Heart left ventricle (tissue), 16 donors: ENCODE measurements around the gene PEX10. TPM values are rescaled to one million over a fixed set of nuclear protein-coding genes. Genes with fewer than 3 reads are reported as not detected.

Experiments
- ATAC-seq, 4 donors: fragments of 200-7000 bp; cut with Tn5 transposase; one replicate each; pipeline ENCODE4 v1.9.1; 2020 to 2022; ENCODE audit warnings: moderate library complexity in 4 of 4, mild to moderate bottlenecking in 3 of 4, moderate number of reproducible peaks in 1 of 4
- DNase-seq, 5 donors: peaks; one replicate each; pipeline ENCODE4 v3.0.0-alpha.2; 2020
- H3K27ac ChIP-seq, 12 donors: fragments of 200-600 bp; sonication (generic) in 4 of 12; one replicate each; pipeline versions ENCODE4 v1.5.0 to v1.8.0; 2016 to 2022; ENCODE audit warnings: mild to moderate bottlenecking in 2 of 12
- H3K27me3 ChIP-seq, 9 donors: fragments of 200-600 bp; sonication (generic) in 2 of 9; one replicate each; pipeline versions ENCODE4 v1.5.1 to v1.8.0; 2016 to 2022; ENCODE audit warnings: mild to moderate bottlenecking in 3 of 9
- H3K36me3 ChIP-seq, 9 donors: fragments of 200-600 bp; sonication (generic) in 2 of 9; one replicate each; pipeline versions ENCODE4 v1.5.0 to v1.8.0; 2018 to 2022; ENCODE audit warnings: mild to moderate bottlenecking in 2 of 9
- H3K4me1 ChIP-seq, 12 donors: fragments of 200-600 bp; sonication (generic) in 4 of 12; one replicate each; pipeline versions ENCODE4 v1.5.0 to v1.8.0; 2016 to 2022; ENCODE audit warnings: mild to moderate bottlenecking in 3 of 12
- H3K4me3 ChIP-seq, 12 donors: fragments of 200-600 bp; sonication (generic) in 4 of 12; one replicate each; pipeline versions ENCODE4 v1.5.0 to v1.8.0; 2017 to 2022; ENCODE audit warnings: mild to moderate bottlenecking in 9 of 12, moderate library complexity in 4 of 12
- H3K9me3 ChIP-seq, 12 donors: fragments of 200-600 bp; sonication (generic) in 4 of 12; one replicate each; pipeline versions ENCODE4 v1.5.0 to v1.8.0; 2016 to 2022; ENCODE audit warnings: mild to moderate bottlenecking in 1 of 12
- CTCF ChIP-seq, 12 donors: fragments of 200-600 bp; sonication (generic) in 4 of 12; IDR thresholded peaks; one replicate each; pipeline versions ENCODE4 v1.5.0 to v1.8.0; 2018 to 2022; ENCODE audit warnings: antibody characterized with exemption in 12 of 12, mild to moderate bottlenecking in 5 of 12
- POLR2A ChIP-seq, 2 donors: fragments of 450-650 bp; IDR thresholded peaks; one replicate each; pipeline ENCODE4 v1.6.1; 2017; ENCODE audit warnings: antibody characterized with exemption in 2 of 2, mild to moderate bottlenecking in 2 of 2, moderate library complexity in 2 of 2
- WGBS, 4 donors: extraction: QIAGEN DNeasy Blood & Tissue Kit in 2 of 4; methylation state at CpG; one replicate each; pipeline versions ENCODE4 v1.1.5 to v1.1.7; 2013 to 2018; 5-methylcytosine and 5-hydroxymethylcytosine counted together
- intact Hi-C, 10 donors: fragments of 100-400 bp; cut with DNase I; formaldehyde crosslinking; loops; one replicate each; pipeline versions ENCODE4 v1.11.1 to v1.14.2; 2022
- polyA plus RNA-seq, 2 donors: library from polyadenylated mRNA; stranded (reverse); fragments of 200-250 nt; gene quantifications; one replicate each; pipeline ENCODE4 v1.2.3, GENCODE V29; 2013
- total RNA-seq, 9 donors: library from RNA; depleted of rRNA in 2 of 9; stranded (reverse); fragments of >200 nt in 2 of 9; fragmentation: NEBNext Ultra II Directional in 3 of 9; extraction: Animal tissue kit (Norgen Biotek cat#: 25700) in 3 of 9; gene quantifications; one replicate each; pipeline versions ENCODE4 v1.1.0 to v1.2.4, GENCODE V29; 2016 to 2023
- donor health status: ischemic (EF 13 %, LVEDD 7.1; RV severe dilation, severe dysfunction).
- donor health status: healthy with polysubstance abuse.
- donor health status: DM: no; HTN: yes; CAD: no.
- donor health status: DM: no; HTN: no; CAD: no.
- donor health status: ischemic (EF 25% LVEDD 6.9; RV normal size, moderate dysfunction).
- donor health status: ischemic (EF 25% LVEDD 5.7; RV mildly dilated, moderate dysfunction).
- donor health status: healthy.
- donor health status: DM: yes; HTN: yes; CAD: no.
- donor health status: ischemic (EF 35%, LVEDD 5.7; RV mildly dilated, moderate dysfunction).
- donor health status: nonischemic (EF 11% LVEDD 7.7; RV severe dilation, severe dysfunction).
- donor health status: DM: yes; HTN: yes; CAD: no.
- donor health status: PGD.
- donor health status: ischemic (EF 29% LVEDD 5.4; RV normal size, mild dysfunction).
- donor health status: nonischemic (EF 23%, LVEDD 6.1; RV moderate dilation, normal function).

PEX10 gene
- total and polyA plus RNA-seq, 11 donors, result 14.7 to 26.5 (median 18.6) TPM

- no peak for ATAC-seq
- WGBS, 4 donors, result 85 to 90% (median 88%) methylated on average over 18 of the region's 18 CpGs
- Histone ChIP-seq H3K36me3 (no peaks in the 10 kb centered on the region), H3K9me3 (no peaks in the 10 kb centered on the region), H3K4me3 (no peak overlapping the region), H3K4me1 (peaks cover 0 to 15% (median 8%) of the 10 kb centered on the region in 12 donors), H3K27ac (no peak overlapping the region), H3K27me3 (no peaks in the 10 kb centered on the region)
- intact Hi-C loops, result loop anchor here in 2 of 10 donors (5.0 kb wide), 2 partner anchors 47 to 57 kb away; no protein-coding TSS in a partner anchor
- DNase-seq, result peak in 3 of 5 donors; percentile 10 to 20 (median 10)
- TF ChIP-seq CTCF (IDR thresholded peaks at IDR 0.05) (no peak), POLR2A (IDR thresholded peaks at IDR 0.05) (no peak)
Observed at GRCh38 chr1:2378956-2379732, 33.2 kb downstream of the PEX10 start.

- Histone ChIP-seq H3K9me3 (no peaks in the 10 kb centered on the region), H3K36me3 (no peaks in the 10 kb centered on the region), H3K4me1 (peaks cover 0 to 15% (median 8%) of the 10 kb centered on the region in 12 donors), H3K27ac (no peak overlapping the region), H3K4me3 (no peak overlapping the region), H3K27me3 (no peaks in the 10 kb centered on the region)
- WGBS, 4 donors, result 87 to 98% (median 92%) methylated on average over 4 to 24 of the region's 24 CpGs
- intact Hi-C loops, result loop anchor here in 2 of 10 donors (5.0 kb wide), 2 partner anchors 46 to 56 kb away; no protein-coding TSS in a partner anchor
- TF ChIP-seq CTCF (IDR thresholded peaks at IDR 0.05) (no peak), POLR2A (IDR thresholded peaks at IDR 0.05) (no peak)
- DNase-seq, result peak in 3 of 5 donors; percentile 17 to 60 (median 20)
- ATAC-seq, result no peak
Observed at GRCh38 chr1:2378441-2378851, 33.9 kb downstream of the PEX10 start.

- H3K4me1 ChIP-seq, result peaks cover 0 to 15% (median 8%) of the 10 kb centered on the region in 12 donors
- ATAC-seq (no peak), DNase-seq (peak in 3 of 5 donors; percentile 13 to 54 (median 15))
- intact Hi-C loops, result loop anchor here in 2 of 10 donors (5.0 kb wide), 2 partner anchors 46 to 56 kb away; no protein-coding TSS in a partner anchor
- no peak overlapping the region for H3K27ac ChIP-seq
- TF ChIP-seq POLR2A (IDR thresholded peaks at IDR 0.05) (no peak), CTCF (IDR thresholded peaks at IDR 0.05) (no peak)
- H3K27me3 ChIP-seq, result no peaks in the 10 kb centered on the region
- H3K9me3 ChIP-seq, result no peaks in the 10 kb centered on the region
- H3K36me3 ChIP-seq, result no peaks in the 10 kb centered on the region
- 86 to 93% (median 88%) methylated on average over 7 to 16 of the region's 16 CpGs for WGBS, 4 donors
- H3K4me3 ChIP-seq, result no peak overlapping the region
Observed at GRCh38 chr1:2377751-2378440, 34.5 kb downstream of the PEX10 start.
